ENCODE results near the gene CLNK. TPM values are rescaled to one million over a fixed set of nuclear protein-coding genes. Genes with fewer than 3 reads are reported as not detected.

The CLNK gene
- total and polyA plus RNA-seq, 2 of the 13 experiments (the other 11 are each of a cell fraction or from before 2014, with no cell fraction given), result not detected

DNA sequence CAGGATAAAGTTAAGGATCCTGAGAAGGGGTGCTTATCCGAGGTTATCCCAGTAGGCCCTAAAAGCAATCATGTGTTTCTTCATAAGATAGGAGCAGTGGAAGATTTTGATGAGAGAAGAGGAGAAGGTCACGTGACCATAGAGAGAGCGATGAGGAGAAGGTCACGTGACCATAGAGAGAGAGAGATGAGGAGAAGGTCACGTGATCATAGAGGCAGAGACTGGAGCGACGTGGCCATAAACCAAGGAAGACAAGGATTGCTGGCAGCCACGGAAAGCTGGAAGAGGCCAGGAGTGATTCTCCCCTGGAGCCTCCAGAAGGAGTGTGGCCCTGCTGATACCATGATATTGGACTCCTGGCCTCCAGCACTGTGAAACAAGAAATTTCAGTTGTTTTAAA is 188.9 kb downstream of the CLNK start (continued):
- TF ChIP-seq, protein P1, sequence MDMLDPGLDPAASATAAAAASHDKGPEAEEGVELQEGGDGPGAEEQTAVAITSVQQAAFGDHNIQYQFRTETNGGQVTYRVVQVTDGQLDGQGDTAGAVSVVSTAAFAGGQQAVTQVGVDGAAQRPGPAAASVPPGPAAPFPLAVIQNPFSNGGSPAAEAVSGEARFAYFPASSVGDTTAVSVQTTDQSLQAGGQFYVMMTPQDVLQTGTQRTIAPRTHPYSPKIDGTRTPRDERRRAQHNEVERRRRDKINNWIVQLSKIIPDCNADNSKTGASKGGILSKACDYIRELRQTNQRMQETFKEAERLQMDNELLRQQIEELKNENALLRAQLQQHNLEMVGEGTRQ (IDR thresholded peaks at IDR 0.05; ENCODE audit: low read depth, low read length), result peak; percentile 99
- TF ChIP-seq, protein P1 (CRISPR knock-in tag; IDR thresholded peaks at IDR 0.05; ENCODE audit: borderline replicate concordance), result no peak
- TF ChIP-seq SMARCE1 (IDR thresholded peaks at IDR 0.05; ENCODE audit: borderline replicate concordance) (no peak), ZNF446 (CRISPR knock-in tag; IDR thresholded peaks at IDR 0.05) (no peak), ZNF605 (CRISPR knock-in tag; IDR thresholded peaks at IDR 0.05) (no peak), ZNF17 (CRISPR knock-in tag; IDR thresholded peaks at IDR 0.05) (no peak), ZNF891 (CRISPR knock-in tag; IDR thresholded peaks at IDR 0.05) (no peak), HNF4G (IDR thresholded peaks at IDR 0.05; ENCODE audit: borderline replicate concordance, low read depth, low read length) (no peak), HNF4G (CRISPR knock-in tag; IDR thresholded peaks at IDR 0.05; ENCODE audit: borderline replicate concordance, low read depth) (no peak), ZNF496 (CRISPR knock-in tag; IDR thresholded peaks at IDR 0.05; ENCODE audit: insufficient replicate concordance) (no peak)
- TF ChIP-seq, protein P2, sequence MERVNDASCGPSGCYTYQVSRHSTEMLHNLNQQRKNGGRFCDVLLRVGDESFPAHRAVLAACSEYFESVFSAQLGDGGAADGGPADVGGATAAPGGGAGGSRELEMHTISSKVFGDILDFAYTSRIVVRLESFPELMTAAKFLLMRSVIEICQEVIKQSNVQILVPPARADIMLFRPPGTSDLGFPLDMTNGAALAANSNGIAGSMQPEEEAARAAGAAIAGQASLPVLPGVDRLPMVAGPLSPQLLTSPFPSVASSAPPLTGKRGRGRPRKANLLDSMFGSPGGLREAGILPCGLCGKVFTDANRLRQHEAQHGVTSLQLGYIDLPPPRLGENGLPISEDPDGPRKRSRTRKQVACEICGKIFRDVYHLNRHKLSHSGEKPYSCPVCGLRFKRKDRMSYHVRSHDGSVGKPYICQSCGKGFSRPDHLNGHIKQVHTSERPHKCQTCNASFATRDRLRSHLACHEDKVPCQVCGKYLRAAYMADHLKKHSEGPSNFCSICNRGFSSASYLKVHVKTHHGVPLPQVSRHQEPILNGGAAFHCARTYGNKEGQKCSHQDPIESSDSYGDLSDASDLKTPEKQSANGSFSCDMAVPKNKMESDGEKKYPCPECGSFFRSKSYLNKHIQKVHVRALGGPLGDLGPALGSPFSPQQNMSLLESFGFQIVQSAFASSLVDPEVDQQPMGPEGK (CRISPR knock-in tag; IDR thresholded peaks at IDR 0.05), result no peak
- TF ChIP-seq, protein P3, sequence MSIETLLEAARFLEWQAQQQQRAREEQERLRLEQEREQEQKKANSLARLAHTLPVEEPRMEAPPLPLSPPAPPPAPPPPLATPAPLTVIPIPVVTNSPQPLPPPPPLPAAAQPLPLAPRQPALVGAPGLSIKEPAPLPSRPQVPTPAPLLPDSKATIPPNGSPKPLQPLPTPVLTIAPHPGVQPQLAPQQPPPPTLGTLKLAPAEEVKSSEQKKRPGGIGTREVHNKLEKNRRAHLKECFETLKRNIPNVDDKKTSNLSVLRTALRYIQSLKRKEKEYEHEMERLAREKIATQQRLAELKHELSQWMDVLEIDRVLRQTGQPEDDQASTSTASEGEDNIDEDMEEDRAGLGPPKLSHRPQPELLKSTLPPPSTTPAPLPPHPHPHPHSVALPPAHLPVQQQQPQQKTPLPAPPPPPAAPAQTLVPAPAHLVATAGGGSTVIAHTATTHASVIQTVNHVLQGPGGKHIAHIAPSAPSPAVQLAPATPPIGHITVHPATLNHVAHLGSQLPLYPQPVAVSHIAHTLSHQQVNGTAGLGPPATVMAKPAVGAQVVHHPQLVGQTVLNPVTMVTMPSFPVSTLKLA (IDR thresholded peaks at IDR 0.05), result peak; percentile 58
- TF ChIP-seq, protein P4, sequence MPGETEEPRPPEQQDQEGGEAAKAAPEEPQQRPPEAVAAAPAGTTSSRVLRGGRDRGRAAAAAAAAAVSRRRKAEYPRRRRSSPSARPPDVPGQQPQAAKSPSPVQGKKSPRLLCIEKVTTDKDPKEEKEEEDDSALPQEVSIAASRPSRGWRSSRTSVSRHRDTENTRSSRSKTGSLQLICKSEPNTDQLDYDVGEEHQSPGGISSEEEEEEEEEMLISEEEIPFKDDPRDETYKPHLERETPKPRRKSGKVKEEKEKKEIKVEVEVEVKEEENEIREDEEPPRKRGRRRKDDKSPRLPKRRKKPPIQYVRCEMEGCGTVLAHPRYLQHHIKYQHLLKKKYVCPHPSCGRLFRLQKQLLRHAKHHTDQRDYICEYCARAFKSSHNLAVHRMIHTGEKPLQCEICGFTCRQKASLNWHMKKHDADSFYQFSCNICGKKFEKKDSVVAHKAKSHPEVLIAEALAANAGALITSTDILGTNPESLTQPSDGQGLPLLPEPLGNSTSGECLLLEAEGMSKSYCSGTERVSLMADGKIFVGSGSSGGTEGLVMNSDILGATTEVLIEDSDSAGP (CRISPR knock-in tag; IDR thresholded peaks at IDR 0.05; ENCODE audit: borderline replicate concordance), result no peak
- TF ChIP-seq, protein P5, sequence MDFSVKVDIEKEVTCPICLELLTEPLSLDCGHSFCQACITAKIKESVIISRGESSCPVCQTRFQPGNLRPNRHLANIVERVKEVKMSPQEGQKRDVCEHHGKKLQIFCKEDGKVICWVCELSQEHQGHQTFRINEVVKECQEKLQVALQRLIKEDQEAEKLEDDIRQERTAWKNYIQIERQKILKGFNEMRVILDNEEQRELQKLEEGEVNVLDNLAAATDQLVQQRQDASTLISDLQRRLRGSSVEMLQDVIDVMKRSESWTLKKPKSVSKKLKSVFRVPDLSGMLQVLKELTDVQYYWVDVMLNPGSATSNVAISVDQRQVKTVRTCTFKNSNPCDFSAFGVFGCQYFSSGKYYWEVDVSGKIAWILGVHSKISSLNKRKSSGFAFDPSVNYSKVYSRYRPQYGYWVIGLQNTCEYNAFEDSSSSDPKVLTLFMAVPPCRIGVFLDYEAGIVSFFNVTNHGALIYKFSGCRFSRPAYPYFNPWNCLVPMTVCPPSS (IDR thresholded peaks at IDR 0.05), result peak; percentile 85; the same call in 1 of the 2 replicates
